ENCODE results near the gene FNIP1.

GRCh38 chr5:131661933-131662332 lies 134.9 kb downstream of the FNIP1 start:
- TF ChIP-seq, protein P1, sequence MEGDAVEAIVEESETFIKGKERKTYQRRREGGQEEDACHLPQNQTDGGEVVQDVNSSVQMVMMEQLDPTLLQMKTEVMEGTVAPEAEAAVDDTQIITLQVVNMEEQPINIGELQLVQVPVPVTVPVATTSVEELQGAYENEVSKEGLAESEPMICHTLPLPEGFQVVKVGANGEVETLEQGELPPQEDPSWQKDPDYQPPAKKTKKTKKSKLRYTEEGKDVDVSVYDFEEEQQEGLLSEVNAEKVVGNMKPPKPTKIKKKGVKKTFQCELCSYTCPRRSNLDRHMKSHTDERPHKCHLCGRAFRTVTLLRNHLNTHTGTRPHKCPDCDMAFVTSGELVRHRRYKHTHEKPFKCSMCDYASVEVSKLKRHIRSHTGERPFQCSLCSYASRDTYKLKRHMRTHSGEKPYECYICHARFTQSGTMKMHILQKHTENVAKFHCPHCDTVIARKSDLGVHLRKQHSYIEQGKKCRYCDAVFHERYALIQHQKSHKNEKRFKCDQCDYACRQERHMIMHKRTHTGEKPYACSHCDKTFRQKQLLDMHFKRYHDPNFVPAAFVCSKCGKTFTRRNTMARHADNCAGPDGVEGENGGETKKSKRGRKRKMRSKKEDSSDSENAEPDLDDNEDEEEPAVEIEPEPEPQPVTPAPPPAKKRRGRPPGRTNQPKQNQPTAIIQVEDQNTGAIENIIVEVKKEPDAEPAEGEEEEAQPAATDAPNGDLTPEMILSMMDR (IDR thresholded peaks at IDR 0.05): no peak
- TF ChIP-seq POLR2A (IDR thresholded peaks at IDR 0.05): no peak
